CD14-positive monocyte (primary cell): ENCODE results near the gene DYNC1I1. TPM values are rescaled to one million over a fixed set of nuclear protein-coding genes. Genes with fewer than 3 reads are reported as not detected.

Experiments
- DNase-seq, 3 donors: peaks; one replicate each; pipeline ENCODE4 v3.0.0-alpha.2; 2011 to 2022
- H2AFZ ChIP-seq: 2 replicates; pipeline ENCODE4 v1.6.0; 2012; ENCODE audit warnings: mild to moderate bottlenecking, low read depth, low read length, inconsistent platforms; ENCODE audit not compliant: insufficient read depth, poor library complexity, severe bottlenecking
- H3K27ac ChIP-seq, 2 donors: 1 replicate in 1 of 2; 2 replicates in 1 of 2; pipeline ENCODE4 v1.5.1; 2012 to 2013; ENCODE audit warnings: low read length in 2 of 2, control low read depth in 1 of 2, inconsistent platforms in 1 of 2, low read depth in 1 of 2, mild to moderate bottlenecking in 1 of 2
- H3K27me3 ChIP-seq, 2 donors: one replicate each; pipeline versions ENCODE4 v1.6.0 to v1.6.1; 2011 to 2013; ENCODE audit warnings: low read length in 2 of 2; ENCODE audit not compliant: control insufficient read depth in 2 of 2, insufficient read depth in 2 of 2
- H3K36me3 ChIP-seq, 2 donors: replicated peaks in 1 of 2; 1 replicate in 1 of 2; 2 replicates in 1 of 2; pipeline versions ENCODE4 v1.5.1 to v1.6.1; 2012 to 2013; ENCODE audit warnings: low read length in 2 of 2, control low read depth in 1 of 2, inconsistent platforms in 1 of 2, mild to moderate bottlenecking in 1 of 2; ENCODE audit not compliant: insufficient read depth in 2 of 2, control insufficient read depth in 1 of 2
- H3K4me1 ChIP-seq, 2 donors: 1 replicate in 1 of 2; 2 replicates in 1 of 2; pipeline versions ENCODE4 v1.5.1 to v1.6.1; 2012 to 2013; ENCODE audit warnings: low read length in 2 of 2, control low read depth in 1 of 2, inconsistent platforms in 1 of 2, mild to moderate bottlenecking in 1 of 2, moderate library complexity in 1 of 2; ENCODE audit not compliant: insufficient read depth in 2 of 2, control insufficient read depth in 1 of 2
- H3K4me2 ChIP-seq: replicated peaks from 2 replicates; pipeline ENCODE3; 2012; ENCODE audit warnings: low read length, moderate library complexity, mild to moderate bottlenecking; ENCODE audit not compliant: poor library complexity, severe bottlenecking; ENCODE audit errors: extremely low read depth
- H3K4me3 ChIP-seq, 3 experiments: fragments of 200-600 bp in 1 of 3; sonication (generic) in 1 of 3; replicated peaks in 1 of 3; 1 replicate in 2 of 3; 2 replicates in 1 of 3; pipeline ENCODE4 v1.5.1; 2011 to 2013; ENCODE audit warnings: low read length in 3 of 3, mild to moderate bottlenecking in 3 of 3, control low read depth in 2 of 3, low read depth in 2 of 3, inconsistent platforms in 1 of 3, moderate library complexity in 1 of 3
- H3K79me2 ChIP-seq: 2 replicates; pipeline ENCODE4 v1.6.0; 2012; ENCODE audit warnings: mild to moderate bottlenecking, control low read depth, inconsistent platforms, low read length, moderate library complexity; ENCODE audit not compliant: insufficient read depth
- H3K9ac ChIP-seq: 2 replicates; pipeline ENCODE4 v1.6.0; 2017; ENCODE audit warnings: low read length, mild to moderate bottlenecking; ENCODE audit not compliant: insufficient read depth, poor library complexity, severe bottlenecking
- H3K9me3 ChIP-seq, 2 donors: replicated peaks in 1 of 2; 1 replicate in 1 of 2; 2 replicates in 1 of 2; pipeline versions ENCODE4 v1.5.1 to v1.6.1; 2012 to 2013; ENCODE audit warnings: low read length in 2 of 2, control low read depth in 1 of 2; ENCODE audit not compliant: control insufficient read depth in 1 of 2, insufficient read depth in 1 of 2
- H4K20me1 ChIP-seq: 2 replicates; pipeline ENCODE4 v1.6.0; 2012; ENCODE audit warnings: mild to moderate bottlenecking, low read length, control low read depth, moderate library complexity; ENCODE audit not compliant: insufficient read depth
- H3K27ac Mint-ChIP-seq, 7 donors: one replicate each; pipeline ENCODE4 v1.8.0; 2020; ENCODE audit warnings: mild to moderate bottlenecking in 7 of 7, mixed read lengths in 7 of 7, moderate library complexity in 6 of 7, inconsistent platforms in 2 of 7
- H3K27me3 Mint-ChIP-seq, 3 donors: one replicate each; pipeline ENCODE4 v1.8.0; 2021 to 2022; ENCODE audit warnings: low read depth in 3 of 3, mild to moderate bottlenecking in 3 of 3, mixed read lengths in 3 of 3, moderate library complexity in 3 of 3, inconsistent platforms in 1 of 3
- H3K36me3 Mint-ChIP-seq, 2 donors: one replicate each; pipeline ENCODE4 v1.8.0; 2020; ENCODE audit warnings: mixed read lengths in 2 of 2, inconsistent platforms in 1 of 2, mild to moderate bottlenecking in 1 of 2
- H3K4me1 Mint-ChIP-seq: one replicate; pipeline ENCODE4 v1.8.0; 2020; ENCODE audit warnings: mild to moderate bottlenecking, mixed read lengths
- H3K4me3 Mint-ChIP-seq, 2 donors: one replicate each; pipeline ENCODE4 v1.8.0; 2020; ENCODE audit warnings: mild to moderate bottlenecking in 2 of 2, mixed read lengths in 2 of 2, moderate library complexity in 1 of 2
- H3K9me3 Mint-ChIP-seq, 7 donors: one replicate each; pipeline ENCODE4 v1.8.0; 2020 to 2022; ENCODE audit warnings: mixed read lengths in 7 of 7, mild to moderate bottlenecking in 6 of 7, moderate library complexity in 6 of 7, inconsistent platforms in 2 of 7
- CTCF ChIP-seq: fragments of 200-600 bp; IDR thresholded peaks from one replicate; pipeline ENCODE4 v1.8.0; 2022; ENCODE audit warnings: antibody characterized with exemption, mild to moderate bottlenecking
- WGBS: methylation state at CpG from one replicate; pipeline ENCODE4 v1.1.5; 2013; ENCODE audit warnings: missing lambda C conversion rate; ENCODE audit not compliant: insufficient coverage; 5-methylcytosine and 5-hydroxymethylcytosine counted together
- intact Hi-C, 2 donors: fragments of 100-400 bp; cut with micrococcal nuclease; formaldehyde crosslinking; loops; one replicate each; pipeline versions ENCODE4 v1.15.0 to v1.15.1; 2023
- polyA plus RNA-seq, 3 donors: library from polyadenylated mRNA; depleted of rRNA in 1 of 3; unstranded in 2 of 3; stranded (reverse) in 1 of 3; fragments of 300-500 nt in 2 of 3; fragments of >200 nt in 1 of 3; fragmentation: Illumina TruSeq in 2 of 3; gene quantifications; 1 replicate in 2 of 3; 2 replicates in 1 of 3; pipeline ENCODE4 v1.2.3, GENCODE V29; 2012 to 2021

Gene DYNC1I1
- polyA plus RNA-seq, 3 donors = not detected

GRCh38 chr7:96144260-96144526 is 371.8 kb downstream of the DYNC1I1 start:
- H2AFZ ChIP-seq = no peak overlapping the region
- intact Hi-C loops = no loop called here
- no peak for TF ChIP-seq CTCF
- no peak overlapping the region for H3K4me3 ChIP-seq
- H3K4me1 ChIP-seq = no peaks in the 10 kb centered on the region
- H3K27ac ChIP-seq = no peak overlapping the region
- H3K79me2 ChIP-seq = no peaks in the 10 kb centered on the region
- Mint-ChIP-seq H3K4me1 (no peaks in the 10 kb centered on the region), H3K4me3 (no peak overlapping the region), H3K27me3 (peaks cover 0 to 2% (median 0%) of the 10 kb centered on the region in 3 donors), H3K27ac (no peak overlapping the region), H3K9me3 (peaks cover 0 to 7% (median 2%) of the 10 kb centered on the region in 7 donors), H3K36me3 (peaks cover 56 to 66% of the 10 kb centered on the region in 2 donors)
- H4K20me1 ChIP-seq = no peaks in the 10 kb centered on the region
- H3K4me2 ChIP-seq = no peak overlapping the region
- no peak for DNase-seq
- peaks cover 24 to 75% of the 10 kb centered on the region in 2 donors for H3K36me3 ChIP-seq
- no peaks in the 10 kb centered on the region for H3K27me3 ChIP-seq
- 100% methylated on average over 1 of the region's 1 CpG for WGBS
- H3K9me3 ChIP-seq = peaks cover 0 to 4% of the 10 kb centered on the region in 2 donors
- H3K9ac ChIP-seq = no peak overlapping the region

Other genes with a start within 250 kb of the DYNC1I1 start
- 10 to 100 TPM in 2 of 3 donors, 1 to 10 TPM in 1; 2.2 to 26.0 (median 12.4) TPM for gene PDK4, start 176.0 kb upstream of the DYNC1I1 start, polyA plus RNA-seq